Effector memory CD4-positive, alpha-beta T cell (primary cell): ENCODE measurements around the gene AKAP8L.
A peak's percentile ranks its signal among the peaks of the same experiment; 100 is the strongest.
"Not testable (repeated sequence)": the region's sequence is repeated elsewhere in the genome, so short reads cannot be mapped to it uniquely, and the experiment has no call there.

Experiments used
- DNase-seq, 3 donors: peaks; one replicate each; pipeline ENCODE4 v3.0.0-alpha.2; 2020
- H3K27ac ChIP-seq: 2 replicates; pipeline ENCODE4 v1.7.0; 2013; ENCODE audit warnings: mild to moderate bottlenecking, low read length, moderate library complexity; ENCODE audit not compliant: insufficient read depth, poor library complexity, severe bottlenecking
- H3K27me3 ChIP-seq: replicated peaks from 2 replicates; pipeline ENCODE4 v1.7.0; 2013; ENCODE audit warnings: mild to moderate bottlenecking, low read length; ENCODE audit not compliant: insufficient read depth, control insufficient read depth, poor library complexity, severe bottlenecking
- H3K36me3 ChIP-seq: 2 replicates; pipeline ENCODE4 v1.7.0; 2013; ENCODE audit warnings: mild to moderate bottlenecking, low read length, moderate library complexity; ENCODE audit not compliant: control insufficient read depth, insufficient read depth
- H3K4me1 ChIP-seq: 2 replicates; pipeline ENCODE4 v1.7.0; 2013; ENCODE audit warnings: low read length, mild to moderate bottlenecking; ENCODE audit not compliant: control insufficient read depth, insufficient read depth, poor library complexity, severe bottlenecking
- H3K4me3 ChIP-seq: 2 replicates; pipeline ENCODE4 v1.7.0; 2013; ENCODE audit warnings: low read length, low read depth, mild to moderate bottlenecking; ENCODE audit not compliant: insufficient read depth, poor library complexity, severe bottlenecking
- H3K9me3 ChIP-seq: 2 replicates; pipeline ENCODE4 v1.7.0; 2013; ENCODE audit warnings: mild to moderate bottlenecking, low read length, moderate library complexity; ENCODE audit not compliant: control insufficient read depth

AKAP8L gene

DNA sequence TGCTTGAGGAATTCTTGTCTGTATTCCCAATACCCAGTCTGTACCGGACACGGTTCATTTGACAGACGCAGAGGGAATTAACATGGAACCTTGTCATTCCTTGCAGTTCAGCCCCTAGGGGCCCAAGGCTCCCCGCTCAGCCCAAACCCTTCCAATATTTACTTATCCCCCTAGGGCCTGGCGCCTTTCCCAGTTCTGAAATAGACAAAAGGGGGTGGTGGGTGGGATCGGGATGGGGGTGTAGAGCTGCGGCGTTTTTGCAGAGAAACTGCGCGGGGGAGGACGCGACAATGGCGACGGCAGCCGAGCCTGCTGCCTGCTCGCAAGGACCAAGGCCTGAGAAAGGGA, 583 bp downstream of the AKAP8L start:
- H3K4me3 ChIP-seq = peak overlapping the region; percentile 98
- no peaks in the 10 kb centered on the region for H3K27me3 ChIP-seq
- H3K9me3 ChIP-seq = no peaks in the 10 kb centered on the region
- peaks cover 13% of the 10 kb centered on the region for H3K36me3 ChIP-seq
- DNase-seq = no peak
- peak overlapping the region; percentile 75 for H3K27ac ChIP-seq
- H3K4me1 ChIP-seq = peaks cover 19% of the 10 kb centered on the region

DNA sequence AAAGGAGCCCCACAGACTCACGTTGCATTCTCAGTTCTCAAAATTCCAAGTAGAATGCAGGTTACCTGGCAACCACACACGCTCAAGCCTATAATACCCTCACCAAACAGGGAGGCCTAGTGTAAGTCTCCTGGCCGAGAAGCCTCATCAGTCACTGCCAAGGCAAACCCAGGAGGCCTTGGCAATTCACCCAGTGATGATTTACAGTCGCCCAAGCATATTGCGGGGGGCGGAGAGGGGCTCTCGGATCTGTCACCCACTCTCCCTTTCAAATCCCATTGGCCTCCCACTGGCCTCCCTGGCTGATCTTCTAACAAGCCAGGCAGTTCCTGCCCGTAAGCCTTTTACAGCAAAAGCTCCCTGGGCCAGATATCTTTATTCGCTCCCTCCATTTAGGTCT, 1.1 kb downstream of the AKAP8L start:
- H3K36me3 ChIP-seq = peaks cover 8% of the 10 kb centered on the region
- H3K4me1 ChIP-seq = peaks cover 22% of the 10 kb centered on the region
- peak overlapping the region; percentile 75 for H3K27ac ChIP-seq
- DNase-seq = no peak
- H3K9me3 ChIP-seq = no peaks in the 10 kb centered on the region
- H3K27me3 ChIP-seq = no peaks in the 10 kb centered on the region
- H3K4me3 ChIP-seq = peak overlapping the region; percentile 98

DNA sequence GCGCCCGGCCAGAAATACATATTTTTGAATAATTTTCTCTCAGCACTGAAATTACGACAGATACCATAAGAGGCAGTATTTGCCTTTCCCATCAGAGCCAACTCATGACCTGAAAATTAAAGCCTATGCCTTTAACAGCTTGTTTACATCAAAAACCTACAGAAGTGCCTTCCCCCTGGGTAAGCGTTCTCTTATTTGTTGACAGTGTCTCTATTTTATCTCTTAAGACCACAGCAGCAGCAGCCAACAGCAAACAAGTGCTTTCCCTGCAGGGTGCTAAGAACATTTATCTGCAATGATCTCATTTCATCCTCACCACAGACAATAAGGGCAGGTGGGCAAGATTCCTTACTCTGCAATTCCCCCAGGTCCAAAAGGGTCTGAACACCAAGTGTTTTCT, 6.0 kb downstream of the AKAP8L start:
- Histone ChIP-seq H3K27me3 (no peaks in the 10 kb centered on the region), H3K27ac (no peak overlapping the region), H3K4me1 (peaks cover 12% of the 10 kb centered on the region), H3K4me3 (no peak overlapping the region), H3K36me3 (peaks cover 20% of the 10 kb centered on the region), H3K9me3 (no peaks in the 10 kb centered on the region)
- DNase-seq = no peak

DNA sequence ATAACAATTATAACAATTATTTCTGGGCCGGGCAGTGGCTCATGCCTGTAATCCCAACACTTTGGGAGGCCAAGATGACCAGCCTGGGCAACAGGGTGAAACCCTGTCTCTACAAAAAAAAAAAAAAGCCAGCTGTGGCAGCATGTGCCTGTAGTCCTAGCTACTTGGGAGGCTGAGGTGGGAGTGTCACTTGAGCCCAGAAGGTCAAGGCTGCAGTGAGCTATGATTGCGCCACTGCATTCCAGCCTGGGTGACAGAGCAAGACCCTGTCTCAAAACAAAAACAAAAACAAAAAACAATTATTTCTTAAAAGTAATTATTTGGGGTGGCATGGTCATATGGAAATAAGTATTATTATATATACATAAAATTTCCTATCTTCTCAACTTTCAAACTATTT, 7.4 kb downstream of the AKAP8L start:
- DNase-seq = not testable (repeated sequence)

DNA sequence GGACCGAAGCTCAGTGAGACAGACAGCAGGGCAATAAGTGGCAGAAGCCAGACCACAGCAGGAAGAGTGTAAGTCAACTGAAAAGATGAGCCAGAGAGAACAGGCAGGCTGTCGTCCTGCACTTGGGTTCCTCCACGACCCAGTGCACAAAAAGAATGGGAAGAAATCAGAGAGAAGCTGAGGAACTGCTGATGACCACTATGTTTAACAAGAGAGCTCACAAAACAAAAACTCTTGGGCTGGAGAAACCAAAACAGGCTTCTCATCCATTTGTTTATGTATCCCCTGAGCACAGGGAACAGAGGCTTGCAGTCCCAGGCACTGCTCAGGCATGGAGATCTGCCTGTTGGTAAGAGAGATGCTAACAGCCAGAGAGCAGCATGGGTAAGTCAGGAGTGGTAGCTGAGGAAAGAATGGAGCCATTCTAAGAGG, 14.0 kb downstream of the AKAP8L start:
- Histone ChIP-seq H3K4me1 (no peaks in the 10 kb centered on the region), H3K36me3 (peaks cover 50% of the 10 kb centered on the region), H3K4me3 (no peak overlapping the region), H3K27me3 (no peaks in the 10 kb centered on the region), H3K27ac (no peak overlapping the region), H3K9me3 (no peaks in the 10 kb centered on the region)
- DNase-seq = no peak

More for the DNA sequence above, 7.4 kb downstream of the AKAP8L start:
- not testable (repeated sequence) for H3K27ac ChIP-seq, H3K4me3 ChIP-seq, H3K9me3 ChIP-seq, H3K4me1 ChIP-seq, H3K27me3 ChIP-seq
- peaks cover 20% of the 10 kb centered on the region for H3K36me3 ChIP-seq

DNA sequence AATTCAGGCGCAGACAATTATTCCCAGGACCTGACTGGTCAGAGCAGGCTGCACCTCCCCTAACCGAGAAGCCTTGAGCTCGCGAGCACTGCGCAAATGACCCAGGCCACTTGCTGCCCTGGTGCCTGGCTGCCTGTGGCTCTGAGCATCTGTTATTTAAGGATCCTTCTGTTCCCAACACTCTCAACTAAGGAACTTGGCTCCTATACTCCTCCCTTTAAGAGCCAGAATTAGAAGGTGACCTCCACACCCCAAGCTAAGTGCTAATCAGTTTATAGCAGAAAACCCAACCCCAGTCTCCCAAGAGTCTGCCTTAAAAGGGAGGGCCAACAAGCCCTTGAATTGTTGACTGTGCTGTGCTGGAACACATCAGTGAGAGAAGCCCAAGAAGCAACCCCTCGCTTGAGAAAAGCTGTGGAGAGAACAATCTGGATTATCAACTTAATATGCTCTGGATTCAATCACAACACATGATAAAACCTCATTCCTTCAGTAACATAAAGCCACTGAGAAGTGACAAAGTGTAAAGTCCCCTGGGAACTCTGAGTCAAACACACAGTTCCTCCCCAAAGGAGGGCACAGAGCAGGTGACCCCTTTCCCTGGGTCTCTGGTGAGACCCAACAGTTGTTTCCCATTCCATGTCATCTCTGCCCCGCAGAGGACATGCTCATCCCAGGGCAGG, 14.6 kb downstream of the AKAP8L start:
- DNase-seq = no peak
- no peaks in the 10 kb centered on the region for H3K27me3 ChIP-seq
- H3K4me3 ChIP-seq = no peak overlapping the region
- H3K9me3 ChIP-seq = no peaks in the 10 kb centered on the region
- no peak overlapping the region for H3K27ac ChIP-seq
- H3K4me1 ChIP-seq = no peaks in the 10 kb centered on the region
- peaks cover 50% of the 10 kb centered on the region for H3K36me3 ChIP-seq

DNA sequence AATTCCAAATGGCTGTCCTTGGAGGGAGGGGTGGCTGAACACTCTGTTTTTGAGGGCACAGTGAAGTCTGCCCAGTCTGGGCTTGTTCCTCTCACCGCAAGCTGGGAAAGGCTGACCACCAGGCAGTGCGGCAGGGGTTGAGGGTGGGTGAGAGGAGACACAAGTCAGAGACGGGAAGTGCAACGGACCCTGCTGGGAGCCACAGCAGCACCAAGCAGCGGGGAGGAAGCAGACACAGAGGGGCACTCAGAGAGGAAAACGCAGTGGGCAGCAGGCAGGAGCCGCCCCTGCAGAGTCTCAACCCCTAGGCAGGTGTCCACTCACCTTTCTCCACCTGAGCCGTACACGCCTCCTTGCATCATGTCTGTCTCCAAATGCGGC, 15.6 kb downstream of the AKAP8L start:
- peaks cover 56% of the 10 kb centered on the region for H3K36me3 ChIP-seq

DNA sequence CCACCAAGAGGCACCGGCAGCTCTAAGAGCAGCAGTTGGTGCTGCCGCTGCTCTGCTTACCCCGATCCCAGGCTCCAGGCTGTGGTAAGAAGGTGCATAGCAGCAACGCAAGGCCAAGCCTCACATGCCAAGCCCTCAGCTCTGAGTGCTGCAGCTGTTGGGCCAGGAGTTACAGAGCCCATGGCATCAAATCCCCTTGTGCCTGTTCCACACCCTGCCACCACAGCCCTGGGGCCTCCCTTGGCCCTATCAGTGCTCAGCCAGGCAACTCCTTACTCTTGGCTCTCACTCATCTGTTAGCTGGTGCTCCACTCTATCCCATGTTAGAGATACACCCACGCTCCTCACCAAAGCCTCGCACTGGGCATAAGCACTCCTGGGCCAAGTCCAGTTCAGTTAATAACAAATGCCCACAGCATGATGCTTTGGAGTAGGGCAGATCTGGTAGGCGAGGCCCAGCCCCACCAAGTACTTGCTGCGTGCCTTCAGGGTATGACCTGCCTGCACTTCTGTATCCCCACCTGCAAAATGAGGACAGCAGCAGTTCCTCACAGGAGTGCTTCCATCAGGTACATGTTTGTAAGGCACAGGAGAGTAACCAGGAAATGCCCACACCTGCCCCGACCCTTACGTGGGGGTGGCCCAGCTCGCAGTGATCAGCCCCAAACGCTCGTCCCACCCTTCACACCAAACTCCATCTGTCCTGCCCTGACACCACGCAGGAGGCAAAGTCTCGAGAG, 16.2 kb downstream of the AKAP8L start:
- no peaks in the 10 kb centered on the region for H3K4me1 ChIP-seq
- DNase-seq = no peak
- no peaks in the 10 kb centered on the region for H3K9me3 ChIP-seq
- no peak overlapping the region for H3K27ac ChIP-seq
- no peak overlapping the region for H3K4me3 ChIP-seq
- peaks cover 62% of the 10 kb centered on the region for H3K36me3 ChIP-seq
- no peaks in the 10 kb centered on the region for H3K27me3 ChIP-seq

More for the DNA sequence above, 15.6 kb downstream of the AKAP8L start:
- Histone ChIP-seq H3K4me3 (no peak overlapping the region), H3K4me1 (no peaks in the 10 kb centered on the region), H3K27me3 (no peaks in the 10 kb centered on the region), H3K9me3 (no peaks in the 10 kb centered on the region), H3K27ac (no peak overlapping the region)
- no peak for DNase-seq

DNA sequence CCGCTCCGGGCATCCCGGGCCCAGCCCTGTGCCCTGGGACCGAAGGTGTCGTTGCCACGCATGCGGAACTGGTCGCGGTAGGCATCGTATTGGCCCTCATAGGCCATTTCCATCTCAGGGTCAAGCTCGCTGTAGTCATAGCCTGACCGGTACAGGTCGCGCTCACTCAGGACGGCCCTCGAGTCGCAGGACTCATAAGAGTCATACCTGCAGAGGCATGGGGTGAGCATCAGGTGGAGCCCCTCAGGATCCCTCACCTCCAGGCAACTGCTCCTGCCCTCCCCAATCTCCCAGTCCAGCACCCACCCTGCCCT, 17.4 kb downstream of the AKAP8L start:
- H3K9me3 ChIP-seq = no peaks in the 10 kb centered on the region
- DNase-seq = no peak
- H3K4me3 ChIP-seq = no peak overlapping the region
- peaks cover 74% of the 10 kb centered on the region for H3K36me3 ChIP-seq
- H3K4me1 ChIP-seq = no peaks in the 10 kb centered on the region
- no peaks in the 10 kb centered on the region for H3K27me3 ChIP-seq
- H3K27ac ChIP-seq = no peak overlapping the region

DNA sequence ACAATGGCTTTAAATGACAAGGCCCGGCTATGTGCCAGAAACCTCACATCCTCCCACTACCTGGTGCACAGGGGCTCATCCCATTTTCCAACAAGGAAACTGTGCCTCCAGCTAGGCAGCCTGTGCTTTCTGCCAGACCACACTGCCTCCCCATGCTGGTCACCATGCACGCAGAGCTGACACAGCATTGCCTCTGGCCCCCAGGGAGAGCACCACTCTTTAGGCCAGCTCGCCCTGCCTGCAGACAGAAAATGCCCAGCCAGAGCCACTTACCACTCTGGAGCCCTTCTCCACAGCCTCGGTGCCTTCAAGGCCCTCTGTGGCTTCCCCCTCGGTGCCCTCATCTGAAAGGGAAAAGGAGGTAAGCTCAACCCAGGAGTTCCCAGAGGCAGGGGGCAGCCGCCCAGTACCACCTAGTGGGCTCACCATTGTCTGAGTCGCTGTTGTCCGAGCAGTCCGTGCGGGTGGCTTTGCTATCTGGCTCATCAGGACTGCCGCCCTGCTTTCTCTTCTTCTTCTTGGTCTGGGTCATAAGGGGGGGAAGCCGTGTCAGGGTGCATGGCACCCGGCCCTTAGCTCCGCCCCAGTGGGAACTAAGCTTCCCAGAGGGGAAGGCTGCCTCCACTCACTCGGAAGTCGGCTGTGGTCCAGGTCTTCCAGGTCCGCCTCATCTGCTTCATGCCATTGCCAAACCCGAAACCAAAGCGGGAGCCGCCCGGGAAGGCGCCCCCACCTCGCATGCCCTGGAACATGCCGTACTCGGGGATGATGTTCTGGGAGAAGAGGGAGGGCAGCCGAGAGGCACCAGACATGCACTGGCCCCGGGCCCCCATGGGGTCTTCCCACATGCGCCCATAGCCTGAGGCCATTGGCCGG, 18.0 kb downstream of the AKAP8L start:
- DNase-seq = no peak
- Histone ChIP-seq H3K9me3 (no peaks in the 10 kb centered on the region), H3K4me3 (no peak overlapping the region), H3K4me1 (no peaks in the 10 kb centered on the region), H3K27ac (no peak overlapping the region), H3K36me3 (peaks cover 80% of the 10 kb centered on the region), H3K27me3 (no peaks in the 10 kb centered on the region)
